Retinal pigment epithelial cell (primary cell): ENCODE results near the gene SEMA3F.
A peak's percentile ranks its signal among the peaks of the same experiment; 100 is the strongest.

Source experiments
- DNase-seq: peaks from one replicate; pipeline ENCODE4 v3.0.0-alpha.2; 2010; ENCODE audit warnings: low read depth
- H3K4me3 ChIP-seq: 2 replicates; pipeline ENCODE4 v1.5.1; 2011; ENCODE audit warnings: mild to moderate bottlenecking, low read length, control low read depth, moderate library complexity
- CTCF ChIP-seq: conservative IDR thresholded peaks from 2 replicates; pipeline ENCODE4 v1.5.1; 2011; ENCODE audit warnings: low read depth, low read length, control low read depth, inconsistent platforms

The SEMA3F gene

GRCh38 chr3:50156549-50157493, 1.7 kb downstream of the SEMA3F start:
- peak overlapping the region; percentile 85 for H3K4me3 ChIP-seq
- TF ChIP-seq CTCF, result no peak
- no peak for DNase-seq

GRCh38 chr3:50157827-50158529, 2.9 kb downstream of the SEMA3F start:
- no peak for DNase-seq
- no peak for TF ChIP-seq CTCF
- no peak overlapping the region for H3K4me3 ChIP-seq

- TF ChIP-seq CTCF, result no peak
- DNase-seq, result no peak
- H3K4me3 ChIP-seq, result no peak overlapping the region
These were observed 3.5 kb downstream of the SEMA3F start for GRCh38 chr3:50158530-50159146.

- no peak for DNase-seq
- TF ChIP-seq CTCF, result no peak
- no peak overlapping the region for H3K4me3 ChIP-seq
These were observed 5.4 kb downstream of the SEMA3F start for GRCh38 chr3:50160561-50160983.

- no peak for DNase-seq
- no peak overlapping the region for H3K4me3 ChIP-seq
- no peak for TF ChIP-seq CTCF
These were observed 6.2 kb downstream of the SEMA3F start for GRCh38 chr3:50161320-50161719.

- TF ChIP-seq CTCF, result no peak
- DNase-seq, result no peak
- no peak overlapping the region for H3K4me3 ChIP-seq
These were observed 7.1 kb downstream of the SEMA3F start for GRCh38 chr3:50162034-50162883.
